HepG2 (cell line): Measurements from ENCODE around the gene CTNNA1.

Source experiments
- AKNA ChIP-seq: sonication (generic); formaldehyde crosslinking; IDR thresholded peaks from 2 replicates; pipeline ENCODE4 v1.4.0; 2020; ENCODE audit warnings: missing genetic modification reagents, borderline replicate concordance
- CTCF ChIP-seq: sonication (generic); formaldehyde crosslinking; IDR thresholded peaks from 2 replicates; pipeline ENCODE4 v1.5.0; 2020; ENCODE audit warnings: mild to moderate bottlenecking, missing genetic modification reagents, moderate library complexity
- EZH2 ChIP-seq: conservative IDR thresholded peaks from 2 replicates; pipeline ENCODE4 v1.6.1; 2012; ENCODE audit warnings: mild to moderate bottlenecking, low read depth, low read length, moderate library complexity
- JUNB ChIP-seq: sonication (generic); formaldehyde crosslinking; IDR thresholded peaks from 2 replicates; pipeline ENCODE4 v1.8.0; 2022; ENCODE audit warnings: missing genetic modification reagents, mild to moderate bottlenecking, borderline replicate concordance
- ZNF550 ChIP-seq: sonication (generic); formaldehyde crosslinking; IDR thresholded peaks from 2 replicates; pipeline ENCODE4 v1.4.0; 2020; ENCODE audit warnings: mild to moderate bottlenecking, missing genetic modification reagents, borderline replicate concordance

GRCh38 chr5:138972836-138973235 lies 219.6 kb downstream of the CTNNA1 start:
- TF ChIP-seq ZNF550 (no peak), CTCF (CRISPR knock-in tag) (peak; percentile 40), AKNA (CRISPR knock-in tag) (no peak), JUNB (CRISPR knock-in tag) (no peak), EZH2 (no peak)
